ENCODE results near the gene GRIN1.

The GRIN1 gene

DNA sequence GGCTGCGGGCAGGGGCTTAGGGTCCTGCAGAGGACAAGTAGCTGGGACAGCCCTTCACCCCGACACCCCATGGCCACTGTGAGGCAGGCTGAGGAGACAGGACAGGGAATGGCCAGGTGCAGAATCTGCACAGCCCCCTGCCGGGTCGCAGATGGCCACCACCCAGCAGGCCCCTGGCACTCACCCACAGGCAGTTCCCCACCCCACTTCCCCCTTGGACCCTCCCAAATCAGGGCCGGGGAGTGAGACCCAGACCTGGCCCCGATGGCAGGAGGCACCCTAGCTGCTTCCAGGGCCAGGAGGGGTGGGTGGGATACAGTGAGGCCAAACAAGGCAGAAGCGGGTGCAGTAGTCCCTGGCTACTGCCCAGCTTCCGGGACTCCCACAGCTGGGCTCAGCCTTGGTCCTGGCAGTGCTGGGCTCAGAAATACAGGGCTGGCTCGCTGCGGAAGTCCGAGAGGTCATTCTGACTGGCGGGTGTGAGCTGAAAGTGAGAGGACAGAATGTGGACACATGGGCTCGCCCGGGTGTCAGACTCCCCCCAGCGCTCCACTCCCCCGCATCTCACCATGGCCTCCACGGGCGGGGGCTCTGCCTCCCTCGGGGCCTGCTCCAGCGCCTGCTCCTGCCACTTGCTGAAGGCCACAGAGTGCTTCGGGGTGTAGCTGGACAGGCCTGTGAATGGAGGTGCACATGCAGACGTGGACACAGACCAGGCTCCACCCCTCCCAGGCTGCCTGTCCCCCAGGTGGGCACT, 52.9 kb downstream of the GRIN1 start:
- no peak overlapping the region for H3K4me3 ChIP-seq (ENCODE audit: low read depth, low read length)
- TF ChIP-seq, protein P1, sequence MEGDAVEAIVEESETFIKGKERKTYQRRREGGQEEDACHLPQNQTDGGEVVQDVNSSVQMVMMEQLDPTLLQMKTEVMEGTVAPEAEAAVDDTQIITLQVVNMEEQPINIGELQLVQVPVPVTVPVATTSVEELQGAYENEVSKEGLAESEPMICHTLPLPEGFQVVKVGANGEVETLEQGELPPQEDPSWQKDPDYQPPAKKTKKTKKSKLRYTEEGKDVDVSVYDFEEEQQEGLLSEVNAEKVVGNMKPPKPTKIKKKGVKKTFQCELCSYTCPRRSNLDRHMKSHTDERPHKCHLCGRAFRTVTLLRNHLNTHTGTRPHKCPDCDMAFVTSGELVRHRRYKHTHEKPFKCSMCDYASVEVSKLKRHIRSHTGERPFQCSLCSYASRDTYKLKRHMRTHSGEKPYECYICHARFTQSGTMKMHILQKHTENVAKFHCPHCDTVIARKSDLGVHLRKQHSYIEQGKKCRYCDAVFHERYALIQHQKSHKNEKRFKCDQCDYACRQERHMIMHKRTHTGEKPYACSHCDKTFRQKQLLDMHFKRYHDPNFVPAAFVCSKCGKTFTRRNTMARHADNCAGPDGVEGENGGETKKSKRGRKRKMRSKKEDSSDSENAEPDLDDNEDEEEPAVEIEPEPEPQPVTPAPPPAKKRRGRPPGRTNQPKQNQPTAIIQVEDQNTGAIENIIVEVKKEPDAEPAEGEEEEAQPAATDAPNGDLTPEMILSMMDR (IDR thresholded peaks at IDR 0.05; ENCODE audit: control insufficient read depth, extremely low read depth, insufficient read depth): no peak
- DNase-seq (ENCODE audit: low read depth): no peak

DNA sequence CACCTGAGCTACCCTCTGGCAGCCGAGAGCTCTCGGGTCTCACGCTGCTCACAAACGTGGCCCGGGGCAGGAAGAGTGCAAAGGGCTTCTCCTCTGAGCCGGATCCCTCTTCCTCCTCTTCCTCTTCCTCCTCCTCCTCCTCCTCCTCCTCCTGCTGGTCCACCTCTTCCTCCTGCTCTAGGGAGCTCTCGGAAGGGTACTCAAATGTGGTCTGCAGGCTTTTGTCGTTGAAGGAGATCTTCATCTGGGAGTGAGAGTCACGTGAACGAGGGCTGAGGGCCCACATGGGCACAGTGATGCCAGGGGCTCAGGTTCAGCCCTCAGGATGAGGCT, 53.5 kb downstream of the GRIN1 start:
- DNase-seq (ENCODE audit: low read depth): no peak
- H3K4me3 ChIP-seq (ENCODE audit: low read depth, low read length): no peak overlapping the region
- TF ChIP-seq, protein P1 (IDR thresholded peaks at IDR 0.05; ENCODE audit: control insufficient read depth, extremely low read depth, insufficient read depth): no peak

DNA sequence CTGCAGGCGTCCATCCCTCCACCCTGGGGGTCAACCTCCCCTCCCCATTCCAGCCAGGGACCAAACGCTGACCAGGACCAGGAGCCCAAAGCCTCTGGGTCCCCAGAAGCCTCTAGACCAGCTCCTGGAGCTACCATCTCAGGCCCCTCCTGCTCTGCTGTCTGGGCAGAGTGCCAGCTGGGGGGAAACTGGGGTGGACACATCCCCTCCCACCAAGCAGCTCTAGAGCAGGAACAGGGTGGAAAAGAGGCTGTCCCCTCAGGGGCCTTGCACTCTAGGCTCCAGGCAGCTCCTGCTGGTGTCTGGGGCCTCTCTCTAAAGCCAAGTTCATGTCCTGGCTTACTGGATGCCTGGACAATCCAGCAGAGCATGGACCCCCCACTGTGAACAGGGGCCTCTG, 53.9 kb downstream of the GRIN1 start:
- no peak for DNase-seq (ENCODE audit: low read depth)
- no peak overlapping the region for H3K4me3 ChIP-seq (ENCODE audit: low read depth, low read length)
- TF ChIP-seq, protein P1 (IDR thresholded peaks at IDR 0.05; ENCODE audit: control insufficient read depth, extremely low read depth, insufficient read depth): no peak

DNA sequence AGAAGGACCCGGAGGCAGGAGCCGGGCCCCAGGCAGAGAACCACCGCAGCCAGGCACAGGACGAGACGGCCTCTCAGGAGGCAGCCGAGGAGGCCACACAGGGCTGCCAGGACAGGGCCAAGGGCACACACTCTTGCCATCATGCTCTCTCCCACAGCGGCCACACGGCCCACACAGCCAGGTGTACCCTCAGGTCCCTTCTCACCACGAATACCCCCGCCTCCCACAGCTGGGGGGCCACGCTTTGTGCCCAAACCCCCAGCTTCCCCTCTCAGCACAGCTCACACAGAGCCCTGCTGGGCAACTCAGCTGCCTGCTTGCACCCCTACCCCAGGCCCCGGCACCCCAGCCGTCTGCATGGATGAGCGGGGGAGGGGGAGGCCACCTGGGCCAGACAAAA, 54.8 kb downstream of the GRIN1 start:
- H3K4me3 ChIP-seq (ENCODE audit: low read depth, low read length): no peak overlapping the region
- TF ChIP-seq, protein P1 (IDR thresholded peaks at IDR 0.05; ENCODE audit: control insufficient read depth, extremely low read depth, insufficient read depth): no peak
- no peak for DNase-seq (ENCODE audit: low read depth)

DNA sequence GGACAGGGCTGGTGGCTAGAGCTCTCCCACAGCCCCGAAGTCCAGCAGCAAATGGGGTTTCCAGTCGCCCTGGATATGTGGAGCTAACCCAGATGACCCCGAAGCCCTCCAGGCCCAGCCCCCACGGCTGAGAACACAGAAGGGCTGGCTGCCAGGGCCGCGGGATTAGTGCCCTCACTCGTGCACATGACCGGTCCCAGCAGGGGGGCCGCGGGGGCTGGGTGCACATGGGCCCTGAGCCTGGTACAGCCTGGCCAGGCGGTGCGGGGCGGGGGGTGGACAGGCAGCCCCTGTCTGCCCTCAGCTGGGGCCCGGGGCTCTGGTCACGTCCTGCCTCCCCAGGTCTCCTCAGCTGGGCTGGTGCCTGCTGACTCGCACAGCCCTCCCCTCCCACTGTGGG, 55.4 kb downstream of the GRIN1 start:
- DNase-seq (ENCODE audit: low read depth): no peak
- peak overlapping the region; percentile 42 for H3K4me3 ChIP-seq (ENCODE audit: low read depth, low read length)
- TF ChIP-seq, protein P1 (IDR thresholded peaks at IDR 0.05; ENCODE audit: control insufficient read depth, extremely low read depth, insufficient read depth): no peak

DNA sequence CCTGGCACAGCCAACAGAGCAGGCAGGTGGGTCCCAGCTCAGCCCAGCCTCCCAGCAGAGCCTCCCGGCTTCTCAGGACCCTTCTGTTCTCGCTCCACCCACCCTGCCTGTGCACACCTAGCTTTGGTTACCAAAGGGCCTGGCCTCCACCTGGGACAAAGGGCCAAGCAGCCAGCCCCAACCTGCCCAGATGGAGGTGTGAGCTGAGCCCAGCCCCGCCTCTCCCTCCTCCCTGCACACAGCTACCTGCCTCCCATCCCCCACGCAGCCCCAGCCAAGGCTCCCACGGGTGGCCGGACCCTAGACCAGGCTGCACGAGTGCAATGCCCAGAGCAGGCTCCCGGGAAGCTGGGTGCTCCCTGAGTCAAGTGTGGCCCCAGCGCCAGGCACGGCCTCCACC, 56.0 kb downstream of the GRIN1 start:
- no peak for DNase-seq (ENCODE audit: low read depth)
- TF ChIP-seq, protein P1 (IDR thresholded peaks at IDR 0.05; ENCODE audit: control insufficient read depth, extremely low read depth, insufficient read depth): no peak
- peak overlapping the region; percentile 42 for H3K4me3 ChIP-seq (ENCODE audit: low read depth, low read length)
